ENCODE data around the gene ACTR3. TPM values are rescaled to one million over a fixed set of nuclear protein-coding genes. Genes with fewer than 3 reads are reported as not detected.

The ACTR3 gene
- total RNA-seq, 1 experiment from 2014 or later, result 296 TPM

- TF ChIP-seq CTCF (IDR thresholded peaks at IDR 0.05; ENCODE audit: unreplicated experiment), result no peak
- Mint-ChIP-seq H3K4me3 (ENCODE audit: low read depth, unreplicated experiment) (peak overlapping the region; percentile 56), H3K36me3 (ENCODE audit: insufficient read depth, unreplicated experiment) (peaks cover 20% of the 10 kb centered on the region), H3K9me3 (ENCODE audit: low read depth, unreplicated experiment) (no peaks in the 10 kb centered on the region), H3K27ac (ENCODE audit: unreplicated experiment) (peak overlapping the region; percentile 91), H3K27me3 (ENCODE audit: unreplicated experiment) (peaks cover 12% of the 10 kb centered on the region), H3K4me1 (ENCODE audit: low read depth, unreplicated experiment) (peaks cover 45% of the 10 kb centered on the region)
- no TSS peak for BruUV-seq (replicated peaks)
- peak; percentile 95 for DNase-seq
- intact Hi-C loops (cut with micrococcal nuclease; ENCODE audit: unreplicated experiment), result loop anchor here (1.0 to 5.0 kb wide), 2 partner anchors 13 to 84 kb away; no protein-coding TSS in a partner anchor
- CTCF ChIA-PET, result interaction anchor here (0.6 to 1.0 kb wide), 4 partner anchors 10 to 18 kb away, joined by 3 to 4 read pairs (median 3); no protein-coding TSS in a partner anchor
Measured at GRCh38 chr2:113876503-113877387, 13.1 kb upstream of the ACTR3 start.

GRCh38 chr2:113877711-113878598, 11.9 kb upstream of the ACTR3 start:
- no peak for TF ChIP-seq CTCF (IDR thresholded peaks at IDR 0.05; ENCODE audit: unreplicated experiment)
- no peak for DNase-seq
- intact Hi-C loops (cut with micrococcal nuclease; ENCODE audit: unreplicated experiment), result loop anchor here (5.0 kb wide), 1 partner anchor 86 kb away; no protein-coding TSS in a partner anchor
- peaks cover 45% of the 10 kb centered on the region for H3K4me1 Mint-ChIP-seq (ENCODE audit: low read depth, unreplicated experiment)
- peaks cover 20% of the 10 kb centered on the region for H3K36me3 Mint-ChIP-seq (ENCODE audit: insufficient read depth, unreplicated experiment)
- H3K27me3 Mint-ChIP-seq (ENCODE audit: unreplicated experiment), result peaks cover 12% of the 10 kb centered on the region
- no peaks in the 10 kb centered on the region for H3K9me3 Mint-ChIP-seq (ENCODE audit: low read depth, unreplicated experiment)
- H3K4me3 Mint-ChIP-seq (ENCODE audit: low read depth, unreplicated experiment), result peak overlapping the region; percentile 56
- BruUV-seq (replicated peaks), result no TSS peak
- CTCF ChIA-PET, result interaction anchor here (1.2 kb wide), 1 partner anchor 673 kb away, joined by 3 read pairs; no protein-coding TSS in a partner anchor
- H3K27ac Mint-ChIP-seq (ENCODE audit: unreplicated experiment), result peak overlapping the region; percentile 91

- Mint-ChIP-seq H3K4me1 (ENCODE audit: low read depth, unreplicated experiment) (peaks cover 39% of the 10 kb centered on the region), H3K36me3 (ENCODE audit: insufficient read depth, unreplicated experiment) (peaks cover 20% of the 10 kb centered on the region), H3K9me3 (ENCODE audit: low read depth, unreplicated experiment) (no peaks in the 10 kb centered on the region), H3K27me3 (ENCODE audit: unreplicated experiment) (peaks cover 9% of the 10 kb centered on the region), H3K4me3 (ENCODE audit: low read depth, unreplicated experiment) (no peak overlapping the region), H3K27ac (ENCODE audit: unreplicated experiment) (peak overlapping the region; percentile 91)
- intact Hi-C loops (cut with micrococcal nuclease; ENCODE audit: unreplicated experiment), result loop anchor here (5.0 kb wide), 1 partner anchor 86 kb away; no protein-coding TSS in a partner anchor
- TF ChIP-seq CTCF (IDR thresholded peaks at IDR 0.05; ENCODE audit: unreplicated experiment), result no peak
- DNase-seq, result no peak
- no TSS peak for BruUV-seq (replicated peaks)
- CTCF ChIA-PET, result interaction anchor here (1.2 kb wide), 1 partner anchor 672 kb away, joined by 3 read pairs; no protein-coding TSS in a partner anchor
Measured at GRCh38 chr2:113878743-113879142, 11.1 kb upstream of the ACTR3 start.

- Mint-ChIP-seq H3K4me3 (ENCODE audit: low read depth, unreplicated experiment) (no peak overlapping the region), H3K4me1 (ENCODE audit: low read depth, unreplicated experiment) (peaks cover 32% of the 10 kb centered on the region), H3K27ac (ENCODE audit: unreplicated experiment) (no peak overlapping the region), H3K9me3 (ENCODE audit: low read depth, unreplicated experiment) (no peaks in the 10 kb centered on the region), H3K27me3 (ENCODE audit: unreplicated experiment) (peaks cover 1% of the 10 kb centered on the region), H3K36me3 (ENCODE audit: insufficient read depth, unreplicated experiment) (peaks cover 20% of the 10 kb centered on the region)
- intact Hi-C loops (cut with micrococcal nuclease; ENCODE audit: unreplicated experiment), result loop anchor here (5.0 kb wide), 1 partner anchor 87 kb away; no protein-coding TSS in a partner anchor
- no peak for TF ChIP-seq CTCF (IDR thresholded peaks at IDR 0.05; ENCODE audit: unreplicated experiment)
- BruUV-seq (replicated peaks), result no TSS peak
- no peak for DNase-seq
- CTCF ChIA-PET, result no interaction called here
Measured at GRCh38 chr2:113879457-113879856, 10.4 kb upstream of the ACTR3 start.
